Loucy (cell line): Measurements from ENCODE around the gene GTF2IRD1.

ENCODE experiments used
- H2AFZ ChIP-seq: fragments of 200-600 bp; sonication (generic); 2 replicates; pipeline ENCODE4 v1.6.0; 2016; ENCODE audit warnings: antibody characterized with exemption, mild to moderate bottlenecking, low read length, moderate library complexity
- H3F3A ChIP-seq: fragments of 200-600 bp; 2 replicates; pipeline ENCODE4 v1.6.0; 2016; ENCODE audit warnings: antibody characterized with exemption, low read depth, mild to moderate bottlenecking
- H3K27me3 ChIP-seq: fragments of 200-600 bp; sonication (generic); 2 replicates; pipeline ENCODE4 v1.6.1; 2014; ENCODE audit warnings: low read length, mild to moderate bottlenecking; ENCODE audit not compliant: insufficient read depth, poor library complexity, severe bottlenecking
- H3K36me3 ChIP-seq: fragments of 200-600 bp; sonication (generic); 2 replicates; pipeline ENCODE4 v1.6.1; 2016; ENCODE audit warnings: low read length; ENCODE audit not compliant: insufficient read depth
- H3K4me1 ChIP-seq: fragments of 200-600 bp; sonication (generic); 2 replicates; pipeline ENCODE4 v1.5.1; 2014; ENCODE audit warnings: low read length, mild to moderate bottlenecking; ENCODE audit not compliant: insufficient read depth, poor library complexity, severe bottlenecking
- H3K4me2 ChIP-seq: fragments of 200-600 bp; sonication (generic); 2 replicates; pipeline ENCODE4 v1.6.0; 2014; ENCODE audit warnings: antibody characterized with exemption, low read length, low read depth, mild to moderate bottlenecking; ENCODE audit not compliant: poor library complexity, severe bottlenecking
- H3K4me3 ChIP-seq: fragments of 200-600 bp; sonication (generic); 2 replicates; pipeline ENCODE4 v1.5.1; 2014; ENCODE audit warnings: low read length, mild to moderate bottlenecking, mixed read lengths; ENCODE audit not compliant: poor library complexity, severe bottlenecking
- H3K79me2 ChIP-seq: fragments of 200-600 bp; sonication (generic); 2 replicates; pipeline ENCODE4 v1.6.1; 2014; ENCODE audit warnings: low read length; ENCODE audit not compliant: insufficient read depth
- H3K9ac ChIP-seq: fragments of 200-600 bp; sonication (generic); 2 replicates; pipeline ENCODE4 v1.6.0; 2014; ENCODE audit warnings: mild to moderate bottlenecking, low read depth, low read length, moderate library complexity; ENCODE audit not compliant: poor library complexity, severe bottlenecking
- H3K9me2 ChIP-seq: fragments of 200-600 bp; sonication (generic); replicated peaks from 2 replicates; pipeline ENCODE4 v1.6.1; 2016; ENCODE audit warnings: low read depth, low read length, mixed read lengths
- H3K9me3 ChIP-seq: fragments of 200-600 bp; sonication (generic); 2 replicates; pipeline ENCODE4 v1.6.1; 2014; ENCODE audit warnings: mild to moderate bottlenecking, antibody characterized with exemption, low read length, low read depth; ENCODE audit not compliant: insufficient read depth
- H4K20me1 ChIP-seq: fragments of 200-600 bp; sonication (generic); 2 replicates; pipeline ENCODE4 v1.6.0; 2014; ENCODE audit warnings: antibody characterized with exemption, low read length, mild to moderate bottlenecking; ENCODE audit not compliant: insufficient read depth, poor library complexity, severe bottlenecking
- EZH2phosphoT487 ChIP-seq: fragments of 200-600 bp; IDR thresholded peaks from 2 replicates; pipeline ENCODE4 v1.6.1; 2018; ENCODE audit warnings: antibody characterized with exemption, mild to moderate bottlenecking, moderate library complexity, borderline replicate concordance
- TF ChIP-seq, protein P1 (sequence below): fragments of 200-600 bp; sonication (generic); conservative IDR thresholded peaks from 2 replicates; pipeline ENCODE4 v1.5.1; 2014; ENCODE audit warnings: mild to moderate bottlenecking, antibody characterized with exemption, low read length

GTF2IRD1 gene

DNA sequence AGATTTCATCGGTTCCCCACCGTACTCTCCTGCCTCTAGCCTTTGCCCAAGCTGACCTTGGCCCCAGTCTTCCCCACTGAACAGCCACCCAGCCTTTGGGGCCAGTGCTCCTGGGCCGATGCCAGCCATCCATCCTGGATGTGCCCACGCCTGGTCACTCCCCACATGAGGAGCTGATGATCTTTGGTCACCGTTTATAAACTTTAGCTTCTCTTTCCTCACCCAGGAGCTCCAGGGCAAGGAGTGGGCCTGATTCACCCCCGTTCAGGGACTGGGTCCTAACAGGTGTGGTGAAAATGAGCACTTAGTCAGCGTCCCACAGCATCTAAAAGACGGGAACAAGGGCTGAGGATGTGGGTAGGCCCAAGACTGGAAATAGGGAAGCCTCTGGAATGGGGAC is 22.9 kb downstream of the GTF2IRD1 start:
- H3F3A ChIP-seq = no peaks in the 10 kb centered on the region

DNA sequence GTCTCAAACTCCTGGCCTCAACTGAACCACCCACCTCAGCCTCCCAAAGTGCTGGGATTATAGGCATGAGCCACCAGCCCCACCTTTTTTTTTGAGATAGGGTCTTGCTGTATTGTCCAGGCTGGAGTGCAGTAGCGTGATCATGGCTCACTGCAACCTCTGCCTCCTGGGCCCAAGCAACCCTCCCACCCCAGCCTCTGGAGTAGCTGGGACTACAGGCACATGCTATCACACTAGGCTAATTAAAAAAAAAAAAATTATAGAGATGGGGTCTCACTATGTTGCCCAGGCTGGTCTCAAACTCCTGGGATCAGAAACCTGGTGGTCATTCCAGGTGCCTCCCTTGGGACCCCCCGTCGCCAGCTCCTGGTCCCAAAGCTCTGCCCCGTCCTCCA is 25.0 kb downstream of the GTF2IRD1 start:
- no peak overlapping the region for H3K4me3 ChIP-seq
- no peak for TF ChIP-seq EZH2phosphoT487
- TF ChIP-seq, protein P1, sequence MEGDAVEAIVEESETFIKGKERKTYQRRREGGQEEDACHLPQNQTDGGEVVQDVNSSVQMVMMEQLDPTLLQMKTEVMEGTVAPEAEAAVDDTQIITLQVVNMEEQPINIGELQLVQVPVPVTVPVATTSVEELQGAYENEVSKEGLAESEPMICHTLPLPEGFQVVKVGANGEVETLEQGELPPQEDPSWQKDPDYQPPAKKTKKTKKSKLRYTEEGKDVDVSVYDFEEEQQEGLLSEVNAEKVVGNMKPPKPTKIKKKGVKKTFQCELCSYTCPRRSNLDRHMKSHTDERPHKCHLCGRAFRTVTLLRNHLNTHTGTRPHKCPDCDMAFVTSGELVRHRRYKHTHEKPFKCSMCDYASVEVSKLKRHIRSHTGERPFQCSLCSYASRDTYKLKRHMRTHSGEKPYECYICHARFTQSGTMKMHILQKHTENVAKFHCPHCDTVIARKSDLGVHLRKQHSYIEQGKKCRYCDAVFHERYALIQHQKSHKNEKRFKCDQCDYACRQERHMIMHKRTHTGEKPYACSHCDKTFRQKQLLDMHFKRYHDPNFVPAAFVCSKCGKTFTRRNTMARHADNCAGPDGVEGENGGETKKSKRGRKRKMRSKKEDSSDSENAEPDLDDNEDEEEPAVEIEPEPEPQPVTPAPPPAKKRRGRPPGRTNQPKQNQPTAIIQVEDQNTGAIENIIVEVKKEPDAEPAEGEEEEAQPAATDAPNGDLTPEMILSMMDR = no peak
- H3K4me2 ChIP-seq = no peak overlapping the region
- no peaks in the 10 kb centered on the region for H3K9me3 ChIP-seq
- H3K9ac ChIP-seq = no peak overlapping the region
- no peaks in the 10 kb centered on the region for H3K36me3 ChIP-seq
- no peaks in the 10 kb centered on the region for H3F3A ChIP-seq
- H3K4me1 ChIP-seq = no peaks in the 10 kb centered on the region
- no peak overlapping the region for H2AFZ ChIP-seq
- no peaks in the 10 kb centered on the region for H3K27me3 ChIP-seq
- H3K79me2 ChIP-seq = no peaks in the 10 kb centered on the region
- H4K20me1 ChIP-seq = no peaks in the 10 kb centered on the region
- H3K9me2 ChIP-seq = no peaks in the 10 kb centered on the region

More for the DNA sequence above, 22.9 kb downstream of the GTF2IRD1 start:
- no peak overlapping the region for H3K4me2 ChIP-seq
- no peaks in the 10 kb centered on the region for H3K4me1 ChIP-seq
- no peaks in the 10 kb centered on the region for H3K36me3 ChIP-seq
- H3K9me3 ChIP-seq = no peaks in the 10 kb centered on the region
- no peak overlapping the region for H3K4me3 ChIP-seq
- no peaks in the 10 kb centered on the region for H3K27me3 ChIP-seq
- no peak for TF ChIP-seq EZH2phosphoT487
- TF ChIP-seq, protein P1 = no peak
- H3K9ac ChIP-seq = no peak overlapping the region
- H2AFZ ChIP-seq = no peak overlapping the region
- H3K9me2 ChIP-seq = no peaks in the 10 kb centered on the region
- no peaks in the 10 kb centered on the region for H4K20me1 ChIP-seq
- no peaks in the 10 kb centered on the region for H3K79me2 ChIP-seq

DNA sequence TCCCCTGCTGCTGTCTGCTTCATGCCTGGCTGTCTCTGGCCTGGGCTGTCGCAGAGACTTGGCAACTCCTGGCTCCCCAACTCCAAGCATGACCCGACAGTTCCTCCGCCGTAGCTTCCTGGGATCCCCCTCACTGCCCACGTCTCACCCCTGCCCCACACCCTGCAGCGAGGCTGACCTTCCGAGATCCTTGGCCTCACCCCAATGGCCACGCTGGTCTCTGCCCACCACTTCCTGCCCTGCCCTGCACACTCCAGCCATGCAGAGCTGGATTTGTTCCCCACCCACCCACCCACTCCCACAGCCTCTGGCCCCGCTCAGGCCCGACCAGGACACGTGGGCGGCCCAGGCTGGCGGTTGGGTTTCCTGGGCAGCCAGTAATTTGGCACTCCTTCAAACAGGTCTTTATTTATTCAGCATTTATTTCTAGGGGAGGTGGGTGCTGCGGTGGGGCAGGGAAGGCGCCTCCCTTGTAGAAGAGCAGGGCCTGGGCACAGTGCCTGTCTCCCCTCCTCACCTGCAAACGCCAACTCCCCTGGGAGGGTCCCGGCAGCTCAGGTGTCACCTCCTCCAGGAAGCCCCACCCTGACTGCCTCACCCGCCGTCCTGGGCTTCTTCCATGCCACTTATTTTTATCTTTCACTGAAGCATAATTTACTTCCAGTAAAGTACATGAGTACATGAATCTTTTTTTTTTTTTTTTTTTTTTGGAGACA is 25.5 kb downstream of the GTF2IRD1 start:
- H3K9ac ChIP-seq = no peak overlapping the region
- H3K36me3 ChIP-seq = no peaks in the 10 kb centered on the region
- no peaks in the 10 kb centered on the region for H3K4me1 ChIP-seq
- H3K4me2 ChIP-seq = no peak overlapping the region
- H4K20me1 ChIP-seq = no peaks in the 10 kb centered on the region
- H3K79me2 ChIP-seq = no peaks in the 10 kb centered on the region
- H3K27me3 ChIP-seq = no peaks in the 10 kb centered on the region
- H2AFZ ChIP-seq = no peak overlapping the region
- H3K9me2 ChIP-seq = no peaks in the 10 kb centered on the region
- no peak for TF ChIP-seq EZH2phosphoT487
- TF ChIP-seq, protein P1 = no peak
- H3K9me3 ChIP-seq = no peaks in the 10 kb centered on the region
- H3F3A ChIP-seq = no peaks in the 10 kb centered on the region
- H3K4me3 ChIP-seq = no peak overlapping the region
